A673 (cell line): ENCODE measurements around the gene DAW1. TPM values are rescaled to one million over a fixed set of nuclear protein-coding genes. Genes with fewer than 3 reads are reported as not detected.

Source experiments
- BruUV-seq: library from RNA; stranded (reverse); fragments of 400-500 nt; replicated peaks from 2 replicates; lab custom pipeline; 2021; lab: Mats Ljungman, UMichigan
- CTCF ChIA-PET: fragments of 300-600 bp; sonication (Branson Sonifier 250); formaldehyde crosslinking; loops from one replicate; lab custom pipeline; 2022; ENCODE audit warnings: antibody characterized with exemption; lab: Charles Lee
- POLR2A ChIA-PET: fragments of 300-600 bp; sonication (Branson Sonifier 250); formaldehyde crosslinking; loops from one replicate; lab custom pipeline; 2022; ENCODE audit warnings: antibody characterized with exemption; ENCODE audit not compliant: low non-redundant PET; lab: Charles Lee
- DNase-seq: peaks from one replicate; pipeline ENCODE4 v3.0.0-alpha.2; 2015; ENCODE audit warnings: low spot score
- H3K27ac ChIP-seq: fragments of 200-600 bp; sonication (generic); 2 replicates; pipeline ENCODE4 v1.5.1; 2016; ENCODE audit warnings: mixed run types, low read depth, mild to moderate bottlenecking, mixed read lengths, antibody characterized with exemption, low read length; ENCODE audit not compliant: poor library complexity, severe bottlenecking
- H3K27me3 ChIP-seq: fragments of 200-600 bp; sonication (generic); replicated peaks from 2 replicates; pipeline ENCODE4 v1.6.1; 2017; ENCODE audit warnings: mixed run types, low read depth, mild to moderate bottlenecking, mixed read lengths, antibody characterized with exemption, low read length; ENCODE audit not compliant: insufficient read depth, poor library complexity
- H3K36me3 ChIP-seq: fragments of 200-600 bp; sonication (generic); 2 replicates; pipeline ENCODE4 v1.6.1; 2016; ENCODE audit warnings: mixed run types, mild to moderate bottlenecking, mixed read lengths, antibody characterized with exemption, low read length; ENCODE audit not compliant: insufficient read depth, poor library complexity, severe bottlenecking
- H3K4me1 ChIP-seq: fragments of 200-600 bp; sonication (generic); 2 replicates; pipeline ENCODE4 v1.6.1; 2017; ENCODE audit warnings: mixed run types, mild to moderate bottlenecking, mixed read lengths, antibody characterized with exemption, low read length; ENCODE audit not compliant: insufficient read depth, poor library complexity, severe bottlenecking
- H3K4me3 ChIP-seq: fragments of 200-600 bp; sonication (generic); 2 replicates; pipeline ENCODE4 v1.5.1; 2016; ENCODE audit warnings: low read depth, mixed run types, mild to moderate bottlenecking, mixed read lengths, low read length; ENCODE audit not compliant: poor library complexity, severe bottlenecking
- H3K9me3 ChIP-seq: fragments of 200-600 bp; sonication (generic); 2 replicates; pipeline ENCODE4 v1.6.1; 2016; ENCODE audit warnings: mixed run types, low read depth, mild to moderate bottlenecking, mixed read lengths, antibody characterized with exemption, low read length; ENCODE audit not compliant: poor library complexity, severe bottlenecking
- CTCF ChIP-seq: fragments of 300-800, 200-600 bp; sonication (generic); conservative IDR thresholded peaks from 2 replicates; pipeline ENCODE4 v1.5.1; 2017; ENCODE audit warnings: low read depth, mild to moderate bottlenecking, antibody characterized with exemption, low read length, moderate library complexity, mixed read lengths
- EZH2 ChIP-seq: fragments of 200-600 bp; sonication (generic); IDR thresholded peaks from 2 replicates; pipeline ENCODE4 v1.6.1; 2017; ENCODE audit warnings: borderline replicate concordance, low read depth, mild to moderate bottlenecking, mixed read lengths, antibody characterized with exemption, low read length; ENCODE audit not compliant: poor library complexity, severe bottlenecking
- intact Hi-C: fragments of 100-400 bp; cut with micrococcal nuclease; formaldehyde crosslinking; loops from one replicate; pipeline ENCODE4 v1.10.0; 2022; ENCODE audit not compliant: unreplicated experiment
- total RNA-seq: library from RNA; stranded (reverse); gene quantifications from 2 replicates; pipeline ENCODE4 v1.2.3, GENCODE V29; 2021

Gene DAW1
- total RNA-seq, 1 experiment from 2014 or later: 1.2 TPM

- POLR2A ChIA-PET: no interaction called here
- Histone ChIP-seq H3K36me3 (no peaks in the 10 kb centered on the region), H3K9me3 (peaks cover 5% of the 10 kb centered on the region), H3K4me1 (peaks cover 38% of the 10 kb centered on the region), H3K4me3 (no peak overlapping the region), H3K27me3 (no peaks in the 10 kb centered on the region), H3K27ac (peak overlapping the region; percentile 96)
- intact Hi-C loops: loop anchor here (10.0 kb wide), 1 partner anchor 373 kb away; no protein-coding TSS in a partner anchor
- TF ChIP-seq CTCF: no peak
- no peak for TF ChIP-seq EZH2
- DNase-seq: no peak
- CTCF ChIA-PET: no interaction called here
- BruUV-seq: no TSS peak
Measured at GRCh38 chr2:227942021-227942420, 70.6 kb downstream of the DAW1 start.

GRCh38 chr2:227942965-227943364 is 71.5 kb downstream of the DAW1 start:
- intact Hi-C loops: loop anchor here (10.0 kb wide), 1 partner anchor 372 kb away; no protein-coding TSS in a partner anchor
- Histone ChIP-seq H3K27ac (peak overlapping the region; percentile 96), H3K4me1 (peaks cover 28% of the 10 kb centered on the region), H3K27me3 (no peaks in the 10 kb centered on the region), H3K36me3 (no peaks in the 10 kb centered on the region), H3K4me3 (no peak overlapping the region), H3K9me3 (peaks cover 5% of the 10 kb centered on the region)
- TF ChIP-seq EZH2: no peak
- no peak for TF ChIP-seq CTCF
- POLR2A ChIA-PET: no interaction called here
- CTCF ChIA-PET: no interaction called here
- no peak for DNase-seq
- no TSS peak for BruUV-seq

GRCh38 chr2:227960317-227960716 is 88.9 kb downstream of the DAW1 start:
- H3K9me3 ChIP-seq: no peaks in the 10 kb centered on the region
- no TSS peak for BruUV-seq
- TF ChIP-seq EZH2: no peak
- CTCF ChIA-PET: no interaction called here
- intact Hi-C loops: no loop called here
- no peak overlapping the region for H3K4me3 ChIP-seq
- no peaks in the 10 kb centered on the region for H3K4me1 ChIP-seq
- H3K27ac ChIP-seq: no peak overlapping the region
- POLR2A ChIA-PET: no interaction called here
- DNase-seq: no peak
- no peaks in the 10 kb centered on the region for H3K36me3 ChIP-seq
- no peaks in the 10 kb centered on the region for H3K27me3 ChIP-seq

- no TSS peak for BruUV-seq
- no peaks in the 10 kb centered on the region for H3K36me3 ChIP-seq
- no peak overlapping the region for H3K4me3 ChIP-seq
- TF ChIP-seq CTCF (no peak), EZH2 (no peak)
- H3K9me3 ChIP-seq: no peaks in the 10 kb centered on the region
- ChIA-PET POLR2A (no interaction called here), CTCF (no interaction called here)
- no peaks in the 10 kb centered on the region for H3K4me1 ChIP-seq
- H3K27me3 ChIP-seq: no peaks in the 10 kb centered on the region
- intact Hi-C loops: no loop called here
- DNase-seq: no peak
- no peak overlapping the region for H3K27ac ChIP-seq
Measured at GRCh38 chr2:227971619-227972230, 100.3 kb downstream of the DAW1 start.
